ENCODE measurements around the gene UNC119.
"Not testable (repeated sequence)": the region's sequence is repeated elsewhere in the genome, so short reads cannot be mapped to it uniquely, and the experiment has no call there.

UNC119 gene

DNA sequence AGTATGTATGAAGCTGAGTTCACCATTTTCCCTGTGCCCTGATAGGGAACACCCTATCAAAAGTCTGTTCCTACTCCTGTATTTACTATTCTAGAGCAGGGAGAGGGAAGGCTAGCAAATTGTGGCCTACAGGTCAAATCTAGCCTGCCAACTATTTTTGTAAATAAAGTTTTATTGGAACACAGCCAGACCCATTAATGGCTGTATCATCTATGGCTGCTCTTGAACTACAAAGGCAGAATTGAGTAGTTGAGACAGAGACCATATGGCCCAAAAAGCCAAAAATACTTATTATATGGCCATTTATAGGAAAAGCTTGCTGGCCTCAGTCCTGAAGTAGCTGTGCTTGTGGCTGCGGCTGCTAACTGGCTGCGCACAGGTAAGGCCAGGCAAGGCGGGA lies 28.5 kb upstream of the UNC119 start:
- peaks cover 36% of the 10 kb centered on the region for H3K36me3 ChIP-seq
- H3K9me3 ChIP-seq: no peaks in the 10 kb centered on the region

DNA sequence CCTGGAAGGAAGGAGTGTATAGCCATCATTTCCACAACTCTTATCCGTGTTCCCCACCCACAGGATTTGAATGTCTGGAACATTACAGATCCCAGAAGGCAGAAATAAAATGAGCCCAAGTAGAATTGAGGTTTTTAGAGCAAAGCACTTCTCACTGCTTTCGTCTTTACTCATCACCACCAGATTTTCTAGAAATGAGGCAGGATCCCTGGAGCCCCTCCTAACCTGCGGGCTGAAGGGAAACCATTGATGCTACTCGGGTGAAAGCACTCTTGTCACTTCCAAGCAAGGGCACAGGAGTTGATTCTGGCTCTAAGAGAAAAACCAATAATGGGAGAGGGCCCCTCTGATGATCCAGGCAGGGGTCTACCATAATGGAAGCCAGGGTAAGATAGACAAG lies 27.1 kb upstream of the UNC119 start:
- Histone ChIP-seq H3K36me3 (peaks cover 22% of the 10 kb centered on the region), H3K9me3 (no peaks in the 10 kb centered on the region), H3K27me3 (no peaks in the 10 kb centered on the region), H3K27ac (no peak overlapping the region), H3K4me1 (ENCODE audit: control insufficient read depth in 1 of 2, insufficient read depth in 1 of 2, low read depth in 1 of 2, low read length in 1 of 2) (peaks cover 8 to 24% of the 10 kb centered on the region in 2 experiments), H3K4me3 (ENCODE audit: low read depth in 1 of 2, low read length in 1 of 2) (no peak overlapping the region)
- TF ChIP-seq, protein P1, sequence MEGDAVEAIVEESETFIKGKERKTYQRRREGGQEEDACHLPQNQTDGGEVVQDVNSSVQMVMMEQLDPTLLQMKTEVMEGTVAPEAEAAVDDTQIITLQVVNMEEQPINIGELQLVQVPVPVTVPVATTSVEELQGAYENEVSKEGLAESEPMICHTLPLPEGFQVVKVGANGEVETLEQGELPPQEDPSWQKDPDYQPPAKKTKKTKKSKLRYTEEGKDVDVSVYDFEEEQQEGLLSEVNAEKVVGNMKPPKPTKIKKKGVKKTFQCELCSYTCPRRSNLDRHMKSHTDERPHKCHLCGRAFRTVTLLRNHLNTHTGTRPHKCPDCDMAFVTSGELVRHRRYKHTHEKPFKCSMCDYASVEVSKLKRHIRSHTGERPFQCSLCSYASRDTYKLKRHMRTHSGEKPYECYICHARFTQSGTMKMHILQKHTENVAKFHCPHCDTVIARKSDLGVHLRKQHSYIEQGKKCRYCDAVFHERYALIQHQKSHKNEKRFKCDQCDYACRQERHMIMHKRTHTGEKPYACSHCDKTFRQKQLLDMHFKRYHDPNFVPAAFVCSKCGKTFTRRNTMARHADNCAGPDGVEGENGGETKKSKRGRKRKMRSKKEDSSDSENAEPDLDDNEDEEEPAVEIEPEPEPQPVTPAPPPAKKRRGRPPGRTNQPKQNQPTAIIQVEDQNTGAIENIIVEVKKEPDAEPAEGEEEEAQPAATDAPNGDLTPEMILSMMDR (IDR thresholded peaks at IDR 0.05): no peak

More for the DNA sequence above, 28.5 kb upstream of the UNC119 start:
- Histone ChIP-seq H3K27ac (no peak overlapping the region), H3K27me3 (no peaks in the 10 kb centered on the region), H3K4me3 (ENCODE audit: low read depth in 1 of 2, low read length in 1 of 2) (no peak overlapping the region), H3K4me1 (ENCODE audit: control insufficient read depth in 1 of 2, insufficient read depth in 1 of 2, low read depth in 1 of 2, low read length in 1 of 2) (peaks cover 7 to 17% of the 10 kb centered on the region in 2 experiments)
- TF ChIP-seq, protein P1 (IDR thresholded peaks at IDR 0.05): no peak

DNA sequence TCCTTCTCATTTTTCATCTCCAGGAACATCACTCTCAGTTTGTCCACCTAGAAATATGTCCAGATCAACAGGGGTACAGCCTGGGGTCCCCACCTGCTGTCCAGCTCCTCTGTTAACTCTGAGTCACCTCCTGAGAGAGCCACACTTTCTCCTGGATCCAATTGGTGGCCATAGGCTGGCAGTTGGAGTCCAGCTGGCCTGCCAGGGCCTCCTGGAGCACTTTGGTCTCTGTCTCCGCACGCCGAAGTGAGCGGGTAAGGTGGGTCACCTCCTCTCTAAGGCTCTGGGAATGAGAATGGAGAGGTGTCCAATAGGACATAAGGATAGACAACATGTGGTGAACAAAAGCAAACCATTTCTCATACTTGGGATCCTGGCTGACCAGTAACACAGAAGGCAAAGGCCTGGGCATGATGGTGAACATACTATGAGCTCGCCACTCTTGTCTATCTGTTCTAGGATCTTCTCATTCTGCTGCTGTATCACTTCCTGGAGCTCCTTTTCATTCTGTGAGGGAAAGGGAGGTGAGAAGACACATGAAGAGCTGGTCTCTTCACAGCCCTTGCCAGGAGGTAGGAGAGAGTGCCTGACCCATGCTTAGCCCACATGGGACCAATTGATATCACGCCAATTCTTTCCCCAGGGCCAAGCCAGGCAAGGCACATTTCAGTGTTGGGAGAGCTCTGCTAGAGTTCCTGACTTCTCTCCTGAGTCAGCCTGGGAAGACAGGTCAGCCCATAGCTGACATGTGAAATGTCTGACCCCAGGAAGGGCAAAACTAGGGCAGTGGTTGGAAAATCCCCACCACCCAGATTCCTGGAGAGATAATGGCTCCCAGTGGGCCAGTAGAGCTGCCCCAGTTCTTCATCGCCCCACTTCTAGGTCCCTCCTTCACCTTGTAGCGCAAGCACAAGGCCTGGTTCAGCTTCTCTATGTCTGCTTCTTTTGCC lies 26.1 kb upstream of the UNC119 start:
- no peaks in the 10 kb centered on the region for H3K27me3 ChIP-seq
- H3K9me3 ChIP-seq: no peaks in the 10 kb centered on the region
- peaks cover 12% of the 10 kb centered on the region for H3K36me3 ChIP-seq
- peak overlapping the region; percentile 27 for H3K27ac ChIP-seq
- peaks cover 8 to 24% of the 10 kb centered on the region in 2 experiments for H3K4me1 ChIP-seq (ENCODE audit: control insufficient read depth in 1 of 2, insufficient read depth in 1 of 2, low read depth in 1 of 2, low read length in 1 of 2)
- no peak overlapping the region for H3K4me3 ChIP-seq (ENCODE audit: low read depth in 1 of 2, low read length in 1 of 2)
- TF ChIP-seq, protein P1 (IDR thresholded peaks at IDR 0.05): no peak

DNA sequence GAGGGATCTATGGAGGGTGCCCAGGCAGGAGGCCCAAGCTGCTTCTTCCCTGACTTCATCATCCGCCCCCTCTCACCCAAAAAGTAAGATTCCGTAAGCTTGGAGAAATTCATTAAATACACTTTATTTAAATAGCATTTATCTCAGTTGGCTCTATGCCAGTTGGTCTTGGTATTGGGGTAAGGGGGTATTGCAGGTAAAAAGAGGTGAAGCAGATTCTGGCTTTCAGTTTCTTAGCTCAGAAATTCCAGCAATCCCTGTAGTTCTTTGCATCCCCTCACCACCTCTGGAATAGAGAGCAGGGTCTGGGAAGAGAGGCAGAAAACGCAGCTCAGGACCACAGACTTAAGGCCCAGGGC lies 25.0 kb upstream of the UNC119 start:
- H3K4me3 ChIP-seq (ENCODE audit: low read depth in 1 of 2, low read length in 1 of 2): no peak overlapping the region
- no peak overlapping the region for H3K27ac ChIP-seq
- peaks cover 7% of the 10 kb centered on the region for H3K36me3 ChIP-seq

DNA sequence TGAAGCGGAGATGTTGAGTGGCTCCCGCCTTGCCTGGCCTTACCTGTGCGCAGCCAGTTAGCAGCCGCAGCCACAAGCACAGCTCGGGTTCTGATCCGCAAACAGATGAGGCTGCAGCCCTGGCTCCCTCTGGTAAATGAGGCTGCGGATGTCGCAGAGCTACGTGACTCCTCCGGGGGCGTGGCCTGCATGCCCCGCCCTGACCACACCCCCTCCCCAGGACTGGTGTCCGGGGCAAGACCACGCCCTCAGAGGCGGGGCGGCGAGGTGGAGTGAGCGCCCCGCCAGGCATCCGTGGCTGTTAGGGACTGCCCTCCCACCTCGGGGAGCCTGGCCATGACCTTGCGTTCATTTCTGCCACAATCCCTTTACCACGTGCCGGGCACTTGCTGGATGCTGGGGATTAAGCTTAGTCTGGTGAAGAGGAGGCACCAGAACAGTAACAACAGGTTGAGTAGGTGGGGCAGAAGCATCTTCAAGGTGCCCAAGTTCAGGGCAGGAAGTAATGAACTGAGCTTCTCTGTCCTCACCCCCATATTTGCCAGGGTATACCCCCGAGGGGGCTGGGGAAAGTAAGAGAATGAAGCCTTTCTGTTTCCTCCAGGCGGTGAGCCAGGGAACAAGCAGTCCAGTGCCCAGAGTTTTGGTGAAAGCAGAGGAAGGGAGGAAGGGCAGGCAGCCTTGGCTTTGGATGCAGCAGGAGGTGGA lies 24.5 kb upstream of the UNC119 start, which contains the start of gene ALDOC:
Gene ALDOC (minus strand): TSS at position 138 of the 708 bp plus-strand sequence. CDS start 1,363 bp downstream, outside the sequence.
- TF ChIP-seq, protein P1 (IDR thresholded peaks at IDR 0.05): peak; percentile 33
- Histone ChIP-seq H3K4me3 (ENCODE audit: low read depth in 1 of 2, low read length in 1 of 2) (peak within 1 kb of the TSS; percentile 54), H3K4me1 (ENCODE audit: control insufficient read depth in 1 of 2, insufficient read depth in 1 of 2, low read depth in 1 of 2, low read length in 1 of 2) (peaks cover 12 to 28% of the 10 kb centered on the region in 2 experiments), H3K9me3 (no peaks in the 10 kb centered on the region), H3K36me3 (peaks cover 1% of the 10 kb centered on the region), H3K27me3 (no peaks in the 10 kb centered on the region), H3K27ac (peak within 1 kb of the TSS; percentile 30)

More for the DNA sequence above, 25.0 kb upstream of the UNC119 start:
- H3K9me3 ChIP-seq: no peaks in the 10 kb centered on the region
- H3K27me3 ChIP-seq: no peaks in the 10 kb centered on the region
- TF ChIP-seq, protein P1 (IDR thresholded peaks at IDR 0.05): no peak
- H3K4me1 ChIP-seq (ENCODE audit: control insufficient read depth in 1 of 2, insufficient read depth in 1 of 2, low read depth in 1 of 2, low read length in 1 of 2): peaks cover 8 to 24% of the 10 kb centered on the region in 2 experiments

DNA sequence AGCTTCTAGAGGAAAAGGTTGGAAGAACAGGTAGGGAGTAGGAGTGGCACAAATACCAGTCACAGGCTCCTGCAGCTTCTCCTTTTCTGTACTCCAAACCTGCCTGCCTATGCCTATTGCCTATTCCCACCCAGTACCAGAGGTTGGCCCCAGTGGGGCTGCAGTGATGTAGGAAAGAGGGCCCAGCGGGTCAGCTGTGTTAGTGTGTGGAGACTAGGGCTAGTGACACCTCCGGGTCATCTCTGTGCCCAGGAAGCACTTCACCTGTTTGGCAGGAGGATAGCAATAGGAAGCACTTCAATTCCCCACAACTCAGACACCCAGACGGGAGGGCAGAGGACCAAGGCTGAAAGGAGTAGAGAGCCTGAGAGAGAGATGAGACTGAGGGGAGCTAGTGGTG lies 23.6 kb upstream of the UNC119 start:
- peak overlapping the region in 1 of 2 experiments; percentile 54 for H3K4me3 ChIP-seq (ENCODE audit: low read depth in 1 of 2, low read length in 1 of 2)
- H3K27ac ChIP-seq, H3K27me3 ChIP-seq, H3K9me3 ChIP-seq, H3K36me3 ChIP-seq: not testable (repeated sequence)
- peaks cover 16 to 32% of the 10 kb centered on the region in 2 experiments for H3K4me1 ChIP-seq (ENCODE audit: control insufficient read depth in 1 of 2, insufficient read depth in 1 of 2, low read depth in 1 of 2, low read length in 1 of 2)

Data from neutrophil (primary cell).